Spleen (tissue), 11 donors: ENCODE data around the gene TM4SF4. TPM values are rescaled to one million over a fixed set of nuclear protein-coding genes. Genes with fewer than 3 reads are reported as not detected.

Source experiments
- DNase-seq: peaks from one replicate; pipeline ENCODE4 v3.0.0-alpha.2; 2020
- H3K27ac ChIP-seq, 8 donors: fragments of 200-600 bp; sonication (generic) in 7 of 8; 1 replicate in 4 of 8; 2 replicates in 4 of 8; pipeline versions ENCODE4 v1.5.0 to v1.8.0; 2016 to 2021; ENCODE audit warnings: inconsistent platforms in 4 of 8, mild to moderate bottlenecking in 4 of 8, moderate library complexity in 1 of 8
- H3K27me3 ChIP-seq, 7 donors: fragments of 200-600 bp; sonication (generic) in 6 of 7; replicated peaks in 1 of 7; 1 replicate in 4 of 7; 2 replicates in 3 of 7; pipeline versions ENCODE4 v1.5.0 to v1.8.0; 2016 to 2021; ENCODE audit warnings: inconsistent platforms in 3 of 7, mild to moderate bottlenecking in 1 of 7
- H3K36me3 ChIP-seq, 6 donors: fragments of 200-600 bp; sonication (generic) in 5 of 6; 1 replicate in 4 of 6; 2 replicates in 2 of 6; pipeline versions ENCODE4 v1.5.0 to v1.8.0; 2016 to 2021; ENCODE audit warnings: inconsistent platforms in 2 of 6
- H3K4me1 ChIP-seq, 6 donors: fragments of 200-600 bp; sonication (generic) in 5 of 6; 1 replicate in 3 of 6; 2 replicates in 3 of 6; pipeline versions ENCODE4 v1.5.0 to v1.8.0; 2016 to 2021; ENCODE audit warnings: inconsistent platforms in 3 of 6
- H3K4me3 ChIP-seq, 8 donors: fragments of 200-600 bp; sonication (generic) in 7 of 8; 1 replicate in 4 of 8; 2 replicates in 4 of 8; pipeline versions ENCODE4 v1.5.0 to v1.8.0; 2016 to 2021; ENCODE audit warnings: inconsistent platforms in 4 of 8, mild to moderate bottlenecking in 4 of 8, moderate library complexity in 2 of 8
- H3K9me3 ChIP-seq, 8 donors: fragments of 200-600 bp; sonication (generic) in 7 of 8; 1 replicate in 4 of 8; 2 replicates in 4 of 8; pipeline versions ENCODE4 v1.5.0 to v1.8.0; 2016 to 2021; ENCODE audit warnings: inconsistent platforms in 4 of 8
- POLR2A ChIP-seq, 3 donors: fragments of 450-650 bp; IDR thresholded peaks; one replicate each; pipeline ENCODE4 v1.5.1; 2017; ENCODE audit warnings: antibody characterized with exemption in 3 of 3, mild to moderate bottlenecking in 1 of 3
- POLR2AphosphoS5 ChIP-seq, 3 donors: sonication (generic); formaldehyde crosslinking; IDR thresholded peaks; one replicate each; pipeline ENCODE4 v1.5.1; 2017; ENCODE audit warnings: antibody characterized with exemption in 3 of 3
- WGBS, 5 donors: extraction: QIAGEN DNeasy Blood & Tissue Kit in 3 of 5; methylation state at CpG; one replicate each; pipeline versions ENCODE4 v1.1.5 to v1.1.7; 2013 to 2018; 5-methylcytosine and 5-hydroxymethylcytosine counted together
- intact Hi-C: fragments of 100-400 bp; cut with DNase I; formaldehyde crosslinking; loops from one replicate; pipeline ENCODE4 v1.15.0; 2023; ENCODE audit warnings: low total_unique reads
- polyA plus RNA-seq, 3 donors: library from polyadenylated mRNA; stranded (reverse); fragments of 200-250 nt; gene quantifications; one replicate each; pipeline ENCODE4 v1.2.1, GENCODE V29; 2013
- total RNA-seq, 7 donors: library from RNA; depleted of rRNA in 3 of 7; stranded (reverse); fragments of >200 nt in 3 of 7; fragmentation: NEBNext Ultra II Directional in 4 of 7; extraction: Animal tissue kit (Norgen Biotek cat#: 25700) in 4 of 7; gene quantifications; one replicate each; pipeline versions ENCODE4 v1.1.0 to v1.2.1, GENCODE V29; 2016 to 2021
- TF ChIP-seq, protein P1 (sequence below), 11 experiments: fragments of 200-600 bp in 7 of 11; fragments of 450-650 bp in 4 of 11; sonication (generic) in 4 of 11; IDR thresholded peaks in 8 of 11; conservative IDR thresholded peaks in 3 of 11; 1 replicate in 7 of 11; 2 replicates in 4 of 11; pipeline versions ENCODE4 v1.4.0 to v1.8.0; 2016 to 2021; ENCODE audit warnings: antibody characterized with exemption in 11 of 11, inconsistent platforms in 4 of 11, mild to moderate bottlenecking in 1 of 11
- donor health status: healthy with polysubstance abuse.
- donor health status: DM: no; HTN: no; CAD: no; lungs with moderate emphysema.
- donor health status: DM: no; HTN: no; CAD: no.
- donor health status: Bipolar disorder and iron deficiency.
- donor health status: healthy.
- donor health status: DM: no; HTN: no; CAD: no.
- donor health status: DM: yes; HTN: yes; CAD: no.

TM4SF4 gene
- total and polyA plus RNA-seq, 10 donors = 0.11 to 0.29 TPM; not detected in 8

GRCh38 chr3:149547954-149548668 lies 73.6 kb downstream of the TM4SF4 start:
- Histone ChIP-seq H3K4me3 (no peak overlapping the region), H3K27me3 (no peaks in the 10 kb centered on the region), H3K9me3 (no peaks in the 10 kb centered on the region), H3K4me1 (peaks cover 0 to 8% (median 3%) of the 10 kb centered on the region in 6 donors), H3K27ac (peak overlapping the region in 5 of 8 donors; percentile 12 to 44 (median 42)), H3K36me3 (no peaks in the 10 kb centered on the region)
- WGBS, 5 donors = 70 to 82% (median 75%) methylated on average over 13 of the region's 13 CpGs
- no peak for DNase-seq
- TF ChIP-seq POLR2A (IDR thresholded peaks at IDR 0.05) (no peak), POLR2AphosphoS5 (IDR thresholded peaks at IDR 0.05) (no peak)
- TF ChIP-seq, protein P1, sequence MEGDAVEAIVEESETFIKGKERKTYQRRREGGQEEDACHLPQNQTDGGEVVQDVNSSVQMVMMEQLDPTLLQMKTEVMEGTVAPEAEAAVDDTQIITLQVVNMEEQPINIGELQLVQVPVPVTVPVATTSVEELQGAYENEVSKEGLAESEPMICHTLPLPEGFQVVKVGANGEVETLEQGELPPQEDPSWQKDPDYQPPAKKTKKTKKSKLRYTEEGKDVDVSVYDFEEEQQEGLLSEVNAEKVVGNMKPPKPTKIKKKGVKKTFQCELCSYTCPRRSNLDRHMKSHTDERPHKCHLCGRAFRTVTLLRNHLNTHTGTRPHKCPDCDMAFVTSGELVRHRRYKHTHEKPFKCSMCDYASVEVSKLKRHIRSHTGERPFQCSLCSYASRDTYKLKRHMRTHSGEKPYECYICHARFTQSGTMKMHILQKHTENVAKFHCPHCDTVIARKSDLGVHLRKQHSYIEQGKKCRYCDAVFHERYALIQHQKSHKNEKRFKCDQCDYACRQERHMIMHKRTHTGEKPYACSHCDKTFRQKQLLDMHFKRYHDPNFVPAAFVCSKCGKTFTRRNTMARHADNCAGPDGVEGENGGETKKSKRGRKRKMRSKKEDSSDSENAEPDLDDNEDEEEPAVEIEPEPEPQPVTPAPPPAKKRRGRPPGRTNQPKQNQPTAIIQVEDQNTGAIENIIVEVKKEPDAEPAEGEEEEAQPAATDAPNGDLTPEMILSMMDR (IDR thresholded peaks at IDR 0.05 in 8 of 11, conservative IDR thresholded peaks at IDR 0.05 in 3 of 11) = no peak
- intact Hi-C loops = no loop called here

- no peak for TF ChIP-seq POLR2A (IDR thresholded peaks at IDR 0.05)
- TF ChIP-seq POLR2AphosphoS5 (IDR thresholded peaks at IDR 0.05) = no peak
- TF ChIP-seq, protein P1 (IDR thresholded peaks at IDR 0.05 in 8 of 11, conservative IDR thresholded peaks at IDR 0.05 in 3 of 11) = no peak
- 95 to 99% (median 96%) methylated on average over 4 of the region's 4 CpGs for WGBS, 5 donors
- Histone ChIP-seq H3K4me3 (no peak overlapping the region), H3K27ac (peak overlapping the region in 4 of 8 donors; percentile 12 to 43 (median 38)), H3K9me3 (no peaks in the 10 kb centered on the region), H3K36me3 (no peaks in the 10 kb centered on the region), H3K27me3 (no peaks in the 10 kb centered on the region), H3K4me1 (peaks cover 0 to 10% (median 4%) of the 10 kb centered on the region in 6 donors)
- intact Hi-C loops = no loop called here
- DNase-seq = no peak
These were observed 74.2 kb downstream of the TM4SF4 start for GRCh38 chr3:149548669-149549065.

GRCh38 chr3:149551500-149551899 lies 77.0 kb downstream of the TM4SF4 start:
- Histone ChIP-seq H3K36me3 (no peaks in the 10 kb centered on the region), H3K4me1 (peaks cover 5 to 23% (median 13%) of the 10 kb centered on the region in 6 donors), H3K4me3 (no peak overlapping the region), H3K27ac (no peak overlapping the region), H3K27me3 (no peaks in the 10 kb centered on the region), H3K9me3 (no peaks in the 10 kb centered on the region)
- intact Hi-C loops = no loop called here
- DNase-seq = no peak
- TF ChIP-seq POLR2AphosphoS5 (IDR thresholded peaks at IDR 0.05) (no peak), POLR2A (IDR thresholded peaks at IDR 0.05) (no peak)
- TF ChIP-seq, protein P1 (IDR thresholded peaks at IDR 0.05 in 8 of 11, conservative IDR thresholded peaks at IDR 0.05 in 3 of 11) = no peak

- DNase-seq = no peak
- peaks cover 5 to 18% (median 13%) of the 10 kb centered on the region in 6 donors for H3K4me1 ChIP-seq
- TF ChIP-seq POLR2AphosphoS5 (IDR thresholded peaks at IDR 0.05) = no peak
- no peak for TF ChIP-seq POLR2A (IDR thresholded peaks at IDR 0.05)
- TF ChIP-seq, protein P1 (IDR thresholded peaks at IDR 0.05 in 8 of 11, conservative IDR thresholded peaks at IDR 0.05 in 3 of 11) = no peak
- no peaks in the 10 kb centered on the region for H3K36me3 ChIP-seq
- no peaks in the 10 kb centered on the region for H3K9me3 ChIP-seq
- WGBS, 5 donors = 76 to 94% (median 79%) methylated on average over 2 of the region's 2 CpGs
- no peaks in the 10 kb centered on the region for H3K27me3 ChIP-seq
- no peak overlapping the region for H3K27ac ChIP-seq
- no peak overlapping the region for H3K4me3 ChIP-seq
- intact Hi-C loops = no loop called here
These were observed 78.2 kb downstream of the TM4SF4 start for GRCh38 chr3:149552700-149553099.
